CD4-positive, CD25-positive, alpha-beta regulatory T cell (primary cell): ENCODE results near the gene FAAH. TPM values are rescaled to one million over a fixed set of nuclear protein-coding genes. Genes with fewer than 3 reads are reported as not detected.
A peak's percentile ranks its signal among the peaks of the same experiment; 100 is the strongest.
"Not testable (repeated sequence)": the region's sequence is repeated elsewhere in the genome, so short reads cannot be mapped to it uniquely, and the experiment has no call there.

Source experiments
- ATAC-seq, 2 donors: fragments of 150-1000 bp; cut with Tn5 transposase; one replicate each; pipeline ENCODE4 v1.10.0; 2021; ENCODE audit warnings: low read depth in 2 of 2, moderate number of reproducible peaks in 2 of 2, moderate library complexity in 1 of 2
- DNase-seq, 3 donors: peaks; one replicate each; pipeline versions ENCODE4 v3.0.0 to v3.0.0-alpha.2; 2012 to 2022; ENCODE audit warnings: mixed read lengths in 1 of 3
- H3K27ac ChIP-seq: one replicate; pipeline ENCODE4 v1.7.0; 2013; ENCODE audit warnings: mild to moderate bottlenecking, low read length; ENCODE audit not compliant: insufficient read depth, poor library complexity, severe bottlenecking
- H3K27me3 ChIP-seq: one replicate; pipeline ENCODE4 v1.7.0; 2013; ENCODE audit warnings: low read length; ENCODE audit not compliant: control insufficient read depth, insufficient read depth
- H3K36me3 ChIP-seq: one replicate; pipeline ENCODE4 v1.7.0; 2013; ENCODE audit warnings: mild to moderate bottlenecking, low read length, moderate library complexity; ENCODE audit not compliant: control insufficient read depth, insufficient read depth
- H3K4me1 ChIP-seq: 2 replicates; pipeline ENCODE4 v1.7.0; 2013; ENCODE audit warnings: mild to moderate bottlenecking, low read length; ENCODE audit not compliant: insufficient read depth, control insufficient read depth, poor library complexity, severe bottlenecking
- H3K4me3 ChIP-seq: one replicate; pipeline ENCODE4 v1.7.0; 2013; ENCODE audit warnings: low read depth, mild to moderate bottlenecking, low read length, moderate library complexity
- H3K9me3 ChIP-seq, 2 experiments: 1 replicate in 1 of 2; 2 replicates in 1 of 2; pipeline ENCODE4 v1.7.0; 2013; ENCODE audit warnings: low read length in 2 of 2, mild to moderate bottlenecking in 1 of 2, moderate library complexity in 1 of 2; ENCODE audit not compliant: control insufficient read depth in 2 of 2
- H3K27ac Mint-ChIP-seq, 3 donors: one replicate each; pipeline ENCODE4 v1.8.0; 2020 to 2022; ENCODE audit warnings: mild to moderate bottlenecking in 3 of 3, mixed read lengths in 3 of 3, moderate library complexity in 2 of 3
- H3K27me3 Mint-ChIP-seq: one replicate; pipeline ENCODE4 v1.8.0; 2022; ENCODE audit warnings: mild to moderate bottlenecking, mixed read lengths
- H3K36me3 Mint-ChIP-seq: one replicate; pipeline ENCODE4 v1.8.0; 2020; ENCODE audit warnings: mixed read lengths
- H3K4me1 Mint-ChIP-seq, 4 donors: one replicate each; pipeline ENCODE4 v1.8.0; 2020 to 2022; ENCODE audit warnings: mixed read lengths in 4 of 4, mild to moderate bottlenecking in 1 of 4
- H3K4me3 Mint-ChIP-seq, 4 donors: one replicate each; pipeline ENCODE4 v1.8.0; 2020 to 2022; ENCODE audit warnings: mild to moderate bottlenecking in 4 of 4, mixed read lengths in 4 of 4, moderate library complexity in 3 of 4
- H3K9me3 Mint-ChIP-seq, 7 donors: one replicate each; pipeline ENCODE4 v1.8.0; 2020 to 2022; ENCODE audit warnings: mixed read lengths in 7 of 7, mild to moderate bottlenecking in 3 of 7, moderate library complexity in 2 of 7
- polyA plus RNA-seq, 4 donors: library from polyadenylated mRNA; unstranded; fragments of 300-500 nt; fragmentation: Illumina TruSeq; gene quantifications; one replicate each; pipeline ENCODE4 v1.2.3, GENCODE V29; 2021
- total RNA-seq: library from RNA; stranded (reverse); gene quantifications from one replicate; pipeline ENCODE4 v1.2.3, GENCODE V29; 2022

FAAH gene
- total RNA-seq = 7.3 TPM
- 1 to 10 TPM in 3 of 4 donors, under 1 TPM in 1; 0.86 to 2.2 (median 1.6) TPM for polyA plus RNA-seq

DNA sequence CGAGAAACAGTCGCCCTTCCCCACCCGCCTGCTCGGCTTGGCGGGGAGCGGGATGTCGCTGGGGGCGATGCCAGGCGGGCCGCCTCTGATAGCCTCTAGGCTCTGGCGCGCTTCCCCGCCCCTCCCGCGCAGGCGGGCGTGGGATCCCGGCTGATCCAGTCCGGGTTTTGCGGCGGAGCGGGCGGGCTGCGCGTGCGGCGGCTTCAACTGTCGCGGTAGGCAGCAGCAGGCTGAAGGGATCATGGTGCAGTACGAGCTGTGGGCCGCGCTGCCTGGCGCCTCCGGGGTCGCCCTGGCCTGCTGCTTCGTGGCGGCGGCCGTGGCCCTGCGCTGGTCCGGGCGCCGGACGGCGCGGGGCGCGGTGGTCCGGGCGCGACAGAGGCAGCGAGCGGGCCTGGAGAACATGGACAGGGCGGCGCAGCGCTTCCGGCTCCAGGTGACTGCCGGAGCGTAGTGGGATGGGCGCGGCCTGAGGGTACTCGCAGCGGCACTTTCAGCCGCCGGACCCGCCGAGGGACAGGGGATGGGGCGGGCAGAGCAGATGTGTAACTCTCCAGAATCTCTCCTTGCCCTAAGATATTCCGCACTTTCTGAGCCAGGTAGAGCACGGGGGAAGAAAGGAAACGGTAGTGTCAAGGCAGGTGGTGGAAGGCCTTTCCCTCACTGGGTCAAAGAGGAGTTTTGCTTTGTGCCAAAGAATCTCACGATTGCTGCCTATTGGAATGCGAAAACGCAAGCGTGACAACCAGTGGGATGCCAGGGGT, at the start of gene FAAH:
Gene FAAH (plus strand): TSS at position 210 of the 764 bp plus-strand sequence. CDS start 32 bp downstream, at position 242.
- Mint-ChIP-seq H3K4me1 (peaks cover 0 to 11% (median 3%) of the 10 kb centered on the region in 4 donors), H3K36me3 (peaks cover 8% of the 10 kb centered on the region), H3K4me3 (peak within 1 kb of the TSS in 2 of 4 donors; percentile 80 to 84), H3K27me3 (peaks cover 34% of the 10 kb centered on the region), H3K9me3 (peaks cover 0 to 17% (median 4%) of the 10 kb centered on the region in 7 donors), H3K27ac (peak within 1 kb of the TSS in 1 of 3 donors; percentile 80)
- Histone ChIP-seq H3K27ac (no peak within 1 kb of the TSS), H3K9me3 (peaks cover 3 to 11% of the 10 kb centered on the region in 2 experiments), H3K36me3 (no peaks in the 10 kb centered on the region), H3K4me3 (no peak within 1 kb of the TSS), H3K4me1 (no peaks in the 10 kb centered on the region), H3K27me3 (peaks cover 3% of the 10 kb centered on the region)
- peak; percentile 31 to 50 for ATAC-seq
- DNase-seq = peak in 2 of 3 donors; percentile 42 to 52

DNA sequence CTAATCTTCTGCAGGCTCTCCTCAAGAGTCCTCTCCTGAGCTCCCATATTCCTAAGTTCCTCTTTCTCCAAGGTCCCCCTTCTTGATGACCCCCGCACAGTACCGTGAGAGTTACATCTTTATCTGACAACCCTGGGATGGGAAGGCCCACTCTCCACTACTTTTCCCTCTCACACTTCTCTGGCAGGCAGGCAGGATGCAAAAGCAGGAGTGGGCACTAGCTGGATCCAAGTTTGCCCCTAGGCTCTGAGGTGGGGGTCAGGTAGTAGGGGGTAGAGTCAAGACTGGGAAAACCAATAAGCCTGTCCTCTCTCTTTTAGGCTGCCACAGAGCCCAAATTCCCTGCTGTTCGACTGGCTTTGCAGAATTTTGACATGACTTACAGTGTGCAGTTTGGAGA, 49.6 kb upstream of the FAAH start:
- Mint-ChIP-seq H3K4me1 (peaks cover 11 to 62% (median 44%) of the 10 kb centered on the region in 4 donors), H3K27me3 (no peaks in the 10 kb centered on the region), H3K36me3 (peaks cover 39% of the 10 kb centered on the region), H3K9me3 (no peaks in the 10 kb centered on the region), H3K27ac (peak overlapping the region in 1 of 3 donors; percentile 99), H3K4me3 (peak overlapping the region in 1 of 4 donors; percentile 94)
- Histone ChIP-seq H3K4me3 (no peak overlapping the region), H3K36me3 (peaks cover 34% of the 10 kb centered on the region), H3K27me3 (no peaks in the 10 kb centered on the region), H3K9me3 (no peaks in the 10 kb centered on the region), H3K27ac (no peak overlapping the region), H3K4me1 (peaks cover 15% of the 10 kb centered on the region)
- ATAC-seq (no peak), DNase-seq (no peak)

DNA sequence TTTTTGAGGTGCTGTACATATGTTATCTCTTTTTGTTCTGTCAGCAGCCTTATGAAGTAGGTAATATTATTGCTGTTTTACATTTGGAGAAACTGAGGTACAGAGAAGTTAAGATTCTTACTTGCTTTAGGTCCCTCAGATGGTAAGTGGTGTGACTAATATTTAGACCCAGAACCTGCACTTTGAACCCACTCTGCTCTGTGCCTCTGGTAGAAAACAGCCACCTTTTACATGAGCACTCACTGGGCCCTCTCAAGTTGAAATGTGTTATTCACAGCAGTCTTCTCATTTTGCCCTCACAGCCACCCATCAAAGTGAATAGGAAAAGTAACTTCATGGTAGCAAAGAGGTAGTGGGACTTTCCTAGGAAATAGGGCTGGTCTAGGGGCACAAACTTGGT, 48.8 kb upstream of the FAAH start:
- peaks cover 13% of the 10 kb centered on the region for H3K4me1 ChIP-seq
- Mint-ChIP-seq H3K9me3 (no peaks in the 10 kb centered on the region), H3K4me1 (peaks cover 11 to 59% (median 40%) of the 10 kb centered on the region in 4 donors), H3K27me3 (no peaks in the 10 kb centered on the region), H3K27ac (no peak overlapping the region), H3K36me3 (peaks cover 46% of the 10 kb centered on the region), H3K4me3 (no peak overlapping the region)
- ATAC-seq (no peak), DNase-seq (no peak)
- no peak overlapping the region for H3K4me3 ChIP-seq
- H3K27ac ChIP-seq = no peak overlapping the region
- H3K36me3 ChIP-seq = peaks cover 42% of the 10 kb centered on the region
- H3K27me3 ChIP-seq = no peaks in the 10 kb centered on the region
- H3K9me3 ChIP-seq = no peaks in the 10 kb centered on the region

DNA sequence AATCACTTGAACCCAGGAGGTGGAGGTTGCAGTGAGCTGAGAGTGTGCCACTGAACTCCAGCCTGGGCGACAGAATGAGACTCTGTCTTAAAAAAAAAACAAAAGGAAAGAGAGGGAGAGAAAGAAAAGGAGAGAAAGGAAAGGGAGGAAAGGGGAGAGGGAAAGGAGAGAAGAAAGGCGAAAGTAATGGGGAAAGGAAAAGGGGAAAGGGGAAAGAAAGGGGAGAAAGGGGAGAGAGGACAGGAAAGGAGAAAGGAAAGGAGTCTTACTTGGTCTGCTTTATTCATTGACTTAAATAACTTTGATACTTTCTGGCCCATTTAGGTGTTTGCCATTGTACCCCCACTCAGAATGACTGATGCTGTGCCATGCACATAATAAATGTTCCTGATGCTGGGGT, 41.8 kb upstream of the FAAH start:
- Mint-ChIP-seq H3K27me3 (no peaks in the 10 kb centered on the region), H3K4me3 (no peak overlapping the region), H3K36me3 (peaks cover 45% of the 10 kb centered on the region), H3K4me1 (peaks cover 6 to 9% (median 7%) of the 10 kb centered on the region in 4 donors), H3K27ac (peak overlapping the region in 1 of 3 donors; percentile 25), H3K9me3 (no peaks in the 10 kb centered on the region)
- no peaks in the 10 kb centered on the region for H3K27me3 ChIP-seq
- no peaks in the 10 kb centered on the region for H3K4me1 ChIP-seq
- no peak overlapping the region for H3K27ac ChIP-seq
- DNase-seq (no peak), ATAC-seq (no peak)
- H3K9me3 ChIP-seq = no peaks in the 10 kb centered on the region
- no peak overlapping the region for H3K4me3 ChIP-seq
- H3K36me3 ChIP-seq = peaks cover 54% of the 10 kb centered on the region

DNA sequence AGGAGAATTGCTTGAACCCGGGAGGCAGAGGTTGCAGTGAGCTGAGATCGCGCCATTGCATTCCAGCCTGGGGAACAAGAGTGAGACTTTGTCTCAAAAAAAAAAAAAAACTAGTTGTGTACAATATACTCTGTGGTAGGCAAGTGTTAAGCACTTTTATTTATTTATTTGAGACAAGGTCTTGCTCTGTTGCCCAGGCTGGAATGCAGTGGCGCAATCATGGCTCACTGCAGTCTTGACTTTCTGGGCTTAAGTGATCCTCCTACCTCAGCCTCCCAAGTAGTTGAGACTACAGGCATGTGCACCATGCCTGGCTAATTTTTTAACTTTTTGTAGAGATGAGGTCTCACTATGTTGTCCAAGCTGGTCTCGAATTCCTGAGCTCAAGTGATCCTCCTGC, 38.2 kb upstream of the FAAH start:
- ATAC-seq, H3K4me3 Mint-ChIP-seq, H3K9me3 Mint-ChIP-seq, H3K4me3 ChIP-seq, H3K4me1 Mint-ChIP-seq, DNase-seq, H3K27ac ChIP-seq, H3K27me3 Mint-ChIP-seq, H3K27me3 ChIP-seq, H3K27ac Mint-ChIP-seq, H3K4me1 ChIP-seq, H3K9me3 ChIP-seq: not testable (repeated sequence)
- peaks cover 30% of the 10 kb centered on the region for H3K36me3 Mint-ChIP-seq
- H3K36me3 ChIP-seq = peaks cover 52% of the 10 kb centered on the region

DNA sequence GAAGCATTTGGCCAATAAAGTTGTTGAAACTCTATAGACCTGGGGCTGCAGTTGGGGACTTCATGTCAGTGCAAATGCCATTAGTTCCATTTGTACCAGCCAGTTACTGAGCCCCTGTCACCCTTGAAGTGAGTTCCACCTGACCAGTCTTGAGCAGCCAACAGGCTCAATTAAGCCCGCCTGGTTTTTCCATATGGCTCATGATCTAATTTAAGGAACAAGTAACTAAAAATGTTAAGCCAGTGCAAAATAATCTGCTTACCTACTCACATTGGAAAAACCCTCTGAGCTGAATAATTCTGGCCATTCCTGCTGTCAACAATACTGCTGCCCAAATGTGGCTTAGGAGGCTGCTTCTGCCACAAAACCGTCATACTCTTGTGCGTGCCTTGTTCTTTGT, 32.0 kb upstream of the FAAH start:
- Histone ChIP-seq H3K9me3 (no peaks in the 10 kb centered on the region), H3K4me3 (no peak overlapping the region), H3K36me3 (peaks cover 53% of the 10 kb centered on the region), H3K27ac (no peak overlapping the region), H3K27me3 (no peaks in the 10 kb centered on the region), H3K4me1 (no peaks in the 10 kb centered on the region)
- Mint-ChIP-seq H3K36me3 (peaks cover 35% of the 10 kb centered on the region), H3K9me3 (no peaks in the 10 kb centered on the region), H3K4me3 (no peak overlapping the region), H3K4me1 (no peaks in the 10 kb centered on the region), H3K27me3 (no peaks in the 10 kb centered on the region), H3K27ac (no peak overlapping the region)
- DNase-seq = no peak
- no peak for ATAC-seq

DNA sequence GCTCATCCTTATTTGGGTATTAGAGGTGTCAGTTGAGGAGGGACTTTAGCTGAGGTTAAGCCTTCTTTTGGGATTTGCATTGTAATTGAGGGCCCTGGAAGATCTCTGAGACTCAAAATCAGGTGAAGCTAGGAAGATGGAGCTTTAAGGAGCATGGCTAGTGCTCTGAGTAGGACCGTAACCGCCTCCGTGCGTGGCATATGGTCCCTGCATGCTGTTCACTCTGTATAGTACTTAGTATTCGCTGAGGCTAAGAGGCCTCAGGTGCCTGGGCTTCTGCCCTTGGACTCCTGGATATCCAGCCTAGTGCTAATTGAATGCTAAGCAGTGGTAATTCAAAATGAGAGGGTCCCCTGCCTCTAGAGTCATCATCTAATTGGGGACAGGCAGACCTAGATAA, 31.0 kb upstream of the FAAH start:
- H3K27me3 Mint-ChIP-seq = no peaks in the 10 kb centered on the region

DNA sequence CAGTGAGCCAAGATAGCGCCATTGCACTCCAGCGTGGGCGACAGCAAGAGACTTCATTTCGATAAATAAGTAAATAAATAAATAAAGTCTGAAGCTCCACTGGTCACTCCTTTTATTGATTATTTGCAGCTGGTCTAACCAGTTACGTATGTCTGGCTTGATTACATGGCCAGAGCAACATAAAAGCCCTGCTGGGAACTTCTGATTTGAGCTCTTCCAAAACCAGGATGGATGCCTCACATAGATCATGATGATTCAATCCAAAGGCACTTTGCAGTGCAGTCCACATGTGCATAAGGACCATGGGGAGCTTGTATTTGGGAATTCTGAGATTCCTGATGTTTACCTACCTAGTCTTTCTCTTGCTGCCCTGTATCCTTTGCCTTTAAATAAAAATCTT, 29.5 kb upstream of the FAAH start:
- no peak overlapping the region for H3K27ac Mint-ChIP-seq
- H3K9me3 ChIP-seq = no peaks in the 10 kb centered on the region
- no peaks in the 10 kb centered on the region for H3K4me1 ChIP-seq
- ATAC-seq (no peak), DNase-seq (no peak)
- no peaks in the 10 kb centered on the region for H3K27me3 ChIP-seq
- H3K36me3 Mint-ChIP-seq = peaks cover 45% of the 10 kb centered on the region
- peaks cover 56% of the 10 kb centered on the region for H3K36me3 ChIP-seq
- peaks cover 0 to 3% (median under 1%) of the 10 kb centered on the region in 4 donors for H3K4me1 Mint-ChIP-seq
- no peak overlapping the region for H3K4me3 Mint-ChIP-seq
- no peak overlapping the region for H3K27ac ChIP-seq
- H3K27me3 Mint-ChIP-seq = no peaks in the 10 kb centered on the region
- H3K9me3 Mint-ChIP-seq = no peaks in the 10 kb centered on the region
- no peak overlapping the region for H3K4me3 ChIP-seq

More for the DNA sequence above, 31.0 kb upstream of the FAAH start:
- Histone ChIP-seq H3K4me1 (no peaks in the 10 kb centered on the region), H3K9me3 (no peaks in the 10 kb centered on the region), H3K36me3 (peaks cover 60% of the 10 kb centered on the region), H3K27me3 (no peaks in the 10 kb centered on the region), H3K27ac (no peak overlapping the region), H3K4me3 (no peak overlapping the region)
- no peaks in the 10 kb centered on the region for H3K9me3 Mint-ChIP-seq
- H3K4me3 Mint-ChIP-seq = no peak overlapping the region
- H3K4me1 Mint-ChIP-seq = no peaks in the 10 kb centered on the region
- ATAC-seq (no peak), DNase-seq (no peak)
- peaks cover 36% of the 10 kb centered on the region for H3K36me3 Mint-ChIP-seq
- H3K27ac Mint-ChIP-seq = peak overlapping the region in 1 of 3 donors; percentile 27
